RWPE2 (cell line): ENCODE data around the gene ATRX.

ENCODE experiments used
- ATAC-seq: fragments of 200-7000 bp; cut with Tn5 transposase; 3 replicates; pipeline ENCODE4 v1.9.1; 2021; ENCODE audit warnings: low read depth
- DNase-seq: peaks from one replicate; pipeline ENCODE4 v3.0.0-alpha.2; 2020; ENCODE audit warnings: low spot score
- H3K27ac ChIP-seq: fragments of 450-650 bp; 2 replicates; pipeline ENCODE4 v1.5.1; 2017; ENCODE audit warnings: mild to moderate bottlenecking; ENCODE audit not compliant: poor library complexity, severe bottlenecking
- H3K27me3 ChIP-seq: fragments of 250-450 bp; sonication (Bioruptor Pico); 2 replicates; pipeline ENCODE4 v1.5.1; 2021; ENCODE audit warnings: mild to moderate bottlenecking, moderate library complexity; ENCODE audit not compliant: insufficient read depth, poor library complexity, severe bottlenecking
- H3K36me3 ChIP-seq: fragments of 250-450 bp; sonication (Bioruptor Pico); 2 replicates; pipeline ENCODE4 v1.5.1; 2020; ENCODE audit warnings: low read depth, mild to moderate bottlenecking, moderate library complexity
- H3K4me1 ChIP-seq: fragments of 250-450 bp; sonication (Bioruptor Pico); 2 replicates; pipeline ENCODE4 v1.5.1; 2021; ENCODE audit warnings: mild to moderate bottlenecking, moderate library complexity; ENCODE audit not compliant: insufficient read depth, poor library complexity, severe bottlenecking
- H3K4me3 ChIP-seq: fragments of 250-450 bp; sonication (Bioruptor Pico); 2 replicates; pipeline ENCODE4 v1.5.1; 2021; ENCODE audit warnings: mild to moderate bottlenecking, moderate library complexity; ENCODE audit not compliant: severe bottlenecking
- H3K9me3 ChIP-seq: fragments of 250-450 bp; sonication (Bioruptor Pico); 2 replicates; pipeline ENCODE4 v1.5.1; 2021; ENCODE audit warnings: mild to moderate bottlenecking, moderate library complexity; ENCODE audit not compliant: severe bottlenecking
- TF ChIP-seq, protein P1 (sequence below): fragments of 450-650 bp; IDR thresholded peaks from one replicate; pipeline ENCODE4 v1.5.1; 2017; ENCODE audit warnings: mild to moderate bottlenecking, moderate library complexity; ENCODE audit not compliant: poor library complexity, severe bottlenecking

Gene ATRX

GRCh38 chrX:77719388-77719787 lies 66.6 kb downstream of the ATRX start:
- Histone ChIP-seq H3K4me1 (no peaks in the 10 kb centered on the region), H3K27ac (no peak overlapping the region), H3K36me3 (no peaks in the 10 kb centered on the region; the same call in 1 of the 2 replicates), H3K27me3 (no peaks in the 10 kb centered on the region), H3K4me3 (no peak overlapping the region), H3K9me3 (no peaks in the 10 kb centered on the region)
- TF ChIP-seq, protein P1, sequence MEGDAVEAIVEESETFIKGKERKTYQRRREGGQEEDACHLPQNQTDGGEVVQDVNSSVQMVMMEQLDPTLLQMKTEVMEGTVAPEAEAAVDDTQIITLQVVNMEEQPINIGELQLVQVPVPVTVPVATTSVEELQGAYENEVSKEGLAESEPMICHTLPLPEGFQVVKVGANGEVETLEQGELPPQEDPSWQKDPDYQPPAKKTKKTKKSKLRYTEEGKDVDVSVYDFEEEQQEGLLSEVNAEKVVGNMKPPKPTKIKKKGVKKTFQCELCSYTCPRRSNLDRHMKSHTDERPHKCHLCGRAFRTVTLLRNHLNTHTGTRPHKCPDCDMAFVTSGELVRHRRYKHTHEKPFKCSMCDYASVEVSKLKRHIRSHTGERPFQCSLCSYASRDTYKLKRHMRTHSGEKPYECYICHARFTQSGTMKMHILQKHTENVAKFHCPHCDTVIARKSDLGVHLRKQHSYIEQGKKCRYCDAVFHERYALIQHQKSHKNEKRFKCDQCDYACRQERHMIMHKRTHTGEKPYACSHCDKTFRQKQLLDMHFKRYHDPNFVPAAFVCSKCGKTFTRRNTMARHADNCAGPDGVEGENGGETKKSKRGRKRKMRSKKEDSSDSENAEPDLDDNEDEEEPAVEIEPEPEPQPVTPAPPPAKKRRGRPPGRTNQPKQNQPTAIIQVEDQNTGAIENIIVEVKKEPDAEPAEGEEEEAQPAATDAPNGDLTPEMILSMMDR = no peak
- DNase-seq (no peak), ATAC-seq (no peak)

DNA sequence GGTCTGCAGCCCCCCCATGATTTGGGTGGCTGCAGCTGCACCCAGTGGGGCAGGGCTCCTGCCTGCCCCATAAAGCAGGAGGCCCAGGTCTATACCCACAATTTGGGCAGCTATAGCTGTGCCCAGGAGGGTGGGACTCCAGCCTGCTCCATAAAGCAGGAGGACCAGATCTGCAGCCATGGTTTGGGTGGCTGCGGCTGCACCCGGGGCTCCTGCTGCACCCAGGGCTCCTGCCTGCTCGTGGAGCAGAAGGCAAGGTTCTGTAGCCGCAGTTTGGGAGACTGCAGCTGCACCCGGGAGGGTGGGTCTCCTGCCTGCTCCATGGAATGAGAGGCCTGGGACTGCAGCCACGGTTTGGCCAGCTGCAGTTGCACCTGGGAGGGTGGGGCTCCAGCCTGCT lies 81.1 kb downstream of the ATRX start:
- H3K4me1 ChIP-seq = no peaks in the 10 kb centered on the region
- TF ChIP-seq, protein P1 = no peak

DNA sequence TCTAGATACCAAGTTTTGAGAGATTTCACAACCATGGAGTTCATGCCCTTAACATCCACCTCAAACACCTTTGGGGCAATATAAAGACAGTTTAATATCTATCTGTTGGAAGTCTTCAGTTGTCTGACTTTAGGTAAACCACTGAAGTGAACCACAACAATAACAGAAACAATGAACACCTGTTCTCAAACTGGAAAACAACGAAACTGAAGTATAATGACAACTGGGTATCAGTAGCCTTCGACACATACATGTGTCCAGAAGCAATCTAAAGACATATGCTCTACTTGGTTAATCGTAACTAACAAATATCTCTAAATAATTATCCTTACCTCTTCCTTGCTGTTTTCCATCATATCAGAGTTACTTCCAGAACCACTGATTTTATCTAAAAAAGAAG lies 87.8 kb downstream of the ATRX start:
- DNase-seq (no peak), ATAC-seq (no peak)
- Histone ChIP-seq H3K4me3 (no peak overlapping the region), H3K27me3 (no peaks in the 10 kb centered on the region), H3K4me1 (no peaks in the 10 kb centered on the region), H3K27ac (no peak overlapping the region), H3K9me3 (no peaks in the 10 kb centered on the region), H3K36me3 (peaks cover 22% of the 10 kb centered on the region)
- TF ChIP-seq, protein P1 = no peak

More for the DNA sequence above, 81.1 kb downstream of the ATRX start:
- no peak for ATAC-seq
- Histone ChIP-seq H3K36me3 (peaks cover 8% of the 10 kb centered on the region; the same call in 1 of the 2 replicates), H3K27me3 (no peaks in the 10 kb centered on the region), H3K27ac (no peak overlapping the region), H3K4me3 (no peak overlapping the region), H3K9me3 (no peaks in the 10 kb centered on the region)
- DNase-seq = no peak

DNA sequence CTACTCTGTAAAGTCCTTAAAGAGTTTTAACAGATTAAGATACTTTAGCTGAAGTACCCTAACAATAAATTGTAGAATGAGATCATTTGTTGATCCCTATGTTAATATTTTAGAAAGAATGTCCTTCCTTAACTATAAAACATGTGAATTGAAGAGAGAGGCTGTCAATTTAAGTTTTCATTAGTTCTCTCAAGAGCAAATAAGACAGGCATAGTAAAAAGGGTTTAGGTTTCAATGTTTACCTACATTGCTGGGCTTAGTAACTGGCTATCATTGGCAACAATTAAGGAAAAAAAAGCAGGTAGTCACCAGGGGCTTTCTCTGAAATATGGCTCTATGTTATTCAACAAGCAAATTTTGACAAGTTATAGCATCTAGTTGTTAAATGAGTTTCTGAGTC lies 91.5 kb downstream of the ATRX start:
- Histone ChIP-seq H3K27ac (no peak overlapping the region), H3K9me3 (no peaks in the 10 kb centered on the region), H3K27me3 (no peaks in the 10 kb centered on the region), H3K4me1 (no peaks in the 10 kb centered on the region), H3K4me3 (no peak overlapping the region), H3K36me3 (peaks cover 29% of the 10 kb centered on the region)
- TF ChIP-seq, protein P1 = no peak
- DNase-seq (no peak), ATAC-seq (no peak)

- ATAC-seq (no peak), DNase-seq (no peak)
- H3K4me1 ChIP-seq = no peaks in the 10 kb centered on the region
- no peak overlapping the region for H3K27ac ChIP-seq
- H3K36me3 ChIP-seq = peaks cover 31% of the 10 kb centered on the region
- TF ChIP-seq, protein P1 = no peak
- no peaks in the 10 kb centered on the region for H3K9me3 ChIP-seq
- no peak overlapping the region for H3K4me3 ChIP-seq
- no peaks in the 10 kb centered on the region for H3K27me3 ChIP-seq
These were observed 92.4 kb downstream of the ATRX start for GRCh38 chrX:77693594-77693993.
